D721Med (cell line): Measurements from ENCODE around the gene SPATA24.
A peak's percentile ranks its signal among the peaks of the same experiment; 100 is the strongest.

Experiments
- DNase-seq: peaks from one replicate; pipeline ENCODE4 v3.0.0; 2011; ENCODE audit warnings: low spot score; ENCODE audit not compliant: insufficient read length
- FAIRE-seq: peaks from 2 replicates; lab custom pipeline; 2011; peaks lifted over from hg19 to GRCh38; lab: Jason Lieb, UNC
- TF ChIP-seq, protein P1 (sequence below): IDR thresholded peaks from 2 replicates; pipeline ENCODE4 v1.5.1; 2012; ENCODE audit warnings: mild to moderate bottlenecking, control low read depth; ENCODE audit not compliant: insufficient read depth; ENCODE audit errors: missing control alignments

The SPATA24 gene

DNA sequence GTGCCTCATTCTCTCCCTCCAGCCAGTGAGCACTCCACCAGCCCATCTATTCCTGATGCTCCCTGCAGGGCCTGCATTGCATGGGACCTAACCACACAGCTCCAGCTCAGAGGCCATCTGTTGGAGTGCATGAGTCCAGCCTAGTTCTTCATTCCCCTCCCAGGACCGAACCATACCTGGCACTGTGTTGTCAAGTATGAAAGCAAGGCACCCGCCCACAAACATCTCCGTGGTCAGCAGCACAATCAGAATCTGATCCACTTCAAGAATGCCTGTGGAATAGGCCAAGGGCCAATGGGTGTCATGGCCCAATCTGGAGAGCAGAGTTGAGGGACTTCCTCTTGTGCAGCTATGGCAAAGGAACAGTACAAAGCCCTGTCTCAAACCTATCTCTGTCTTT, 26.7 kb downstream of the SPATA24 start:
- FAIRE-seq (no peak), DNase-seq (no peak)
- TF ChIP-seq, protein P1, sequence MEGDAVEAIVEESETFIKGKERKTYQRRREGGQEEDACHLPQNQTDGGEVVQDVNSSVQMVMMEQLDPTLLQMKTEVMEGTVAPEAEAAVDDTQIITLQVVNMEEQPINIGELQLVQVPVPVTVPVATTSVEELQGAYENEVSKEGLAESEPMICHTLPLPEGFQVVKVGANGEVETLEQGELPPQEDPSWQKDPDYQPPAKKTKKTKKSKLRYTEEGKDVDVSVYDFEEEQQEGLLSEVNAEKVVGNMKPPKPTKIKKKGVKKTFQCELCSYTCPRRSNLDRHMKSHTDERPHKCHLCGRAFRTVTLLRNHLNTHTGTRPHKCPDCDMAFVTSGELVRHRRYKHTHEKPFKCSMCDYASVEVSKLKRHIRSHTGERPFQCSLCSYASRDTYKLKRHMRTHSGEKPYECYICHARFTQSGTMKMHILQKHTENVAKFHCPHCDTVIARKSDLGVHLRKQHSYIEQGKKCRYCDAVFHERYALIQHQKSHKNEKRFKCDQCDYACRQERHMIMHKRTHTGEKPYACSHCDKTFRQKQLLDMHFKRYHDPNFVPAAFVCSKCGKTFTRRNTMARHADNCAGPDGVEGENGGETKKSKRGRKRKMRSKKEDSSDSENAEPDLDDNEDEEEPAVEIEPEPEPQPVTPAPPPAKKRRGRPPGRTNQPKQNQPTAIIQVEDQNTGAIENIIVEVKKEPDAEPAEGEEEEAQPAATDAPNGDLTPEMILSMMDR = no peak

DNA sequence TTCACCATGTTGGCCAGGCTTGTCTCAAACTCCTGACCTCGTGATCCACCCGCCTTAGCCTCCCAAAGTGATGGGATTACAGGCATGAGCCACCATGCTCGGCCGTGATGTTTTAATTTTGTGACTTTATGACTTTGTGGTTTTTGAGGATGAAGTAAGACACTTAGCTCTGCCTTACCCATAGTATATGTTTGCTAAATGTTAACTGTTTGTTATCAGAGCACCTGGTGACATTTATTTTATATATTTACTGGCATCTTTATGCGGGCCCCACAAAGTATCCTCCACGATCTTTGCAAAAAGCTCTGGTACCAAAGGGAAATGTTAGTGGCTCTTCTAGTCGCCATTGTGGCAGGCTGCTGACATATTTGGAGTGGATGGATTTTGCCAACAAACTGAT, 27.5 kb downstream of the SPATA24 start:
- DNase-seq = no peak
- no peak for FAIRE-seq
- TF ChIP-seq, protein P1 = no peak

DNA sequence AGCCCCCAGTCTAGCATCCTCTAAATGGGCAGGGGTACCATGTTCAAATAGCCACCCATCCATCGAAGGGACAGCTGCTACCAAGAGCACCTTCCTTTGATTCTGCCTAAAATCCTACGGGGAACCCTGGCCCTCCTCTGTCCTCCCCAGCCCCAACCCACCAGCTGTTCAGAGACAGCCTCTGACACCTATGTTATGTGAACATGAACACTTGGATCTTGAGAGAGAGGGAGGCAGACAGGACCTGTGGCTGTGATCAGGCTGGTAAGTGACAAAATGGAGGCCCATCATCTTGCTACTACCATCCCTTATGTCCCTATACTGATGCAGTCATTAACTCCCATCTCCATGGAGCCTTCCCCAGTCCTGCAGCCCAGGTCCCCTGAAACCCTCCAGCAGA, 29.0 kb downstream of the SPATA24 start:
- DNase-seq (no peak), FAIRE-seq (no peak)
- TF ChIP-seq, protein P1 = no peak

DNA sequence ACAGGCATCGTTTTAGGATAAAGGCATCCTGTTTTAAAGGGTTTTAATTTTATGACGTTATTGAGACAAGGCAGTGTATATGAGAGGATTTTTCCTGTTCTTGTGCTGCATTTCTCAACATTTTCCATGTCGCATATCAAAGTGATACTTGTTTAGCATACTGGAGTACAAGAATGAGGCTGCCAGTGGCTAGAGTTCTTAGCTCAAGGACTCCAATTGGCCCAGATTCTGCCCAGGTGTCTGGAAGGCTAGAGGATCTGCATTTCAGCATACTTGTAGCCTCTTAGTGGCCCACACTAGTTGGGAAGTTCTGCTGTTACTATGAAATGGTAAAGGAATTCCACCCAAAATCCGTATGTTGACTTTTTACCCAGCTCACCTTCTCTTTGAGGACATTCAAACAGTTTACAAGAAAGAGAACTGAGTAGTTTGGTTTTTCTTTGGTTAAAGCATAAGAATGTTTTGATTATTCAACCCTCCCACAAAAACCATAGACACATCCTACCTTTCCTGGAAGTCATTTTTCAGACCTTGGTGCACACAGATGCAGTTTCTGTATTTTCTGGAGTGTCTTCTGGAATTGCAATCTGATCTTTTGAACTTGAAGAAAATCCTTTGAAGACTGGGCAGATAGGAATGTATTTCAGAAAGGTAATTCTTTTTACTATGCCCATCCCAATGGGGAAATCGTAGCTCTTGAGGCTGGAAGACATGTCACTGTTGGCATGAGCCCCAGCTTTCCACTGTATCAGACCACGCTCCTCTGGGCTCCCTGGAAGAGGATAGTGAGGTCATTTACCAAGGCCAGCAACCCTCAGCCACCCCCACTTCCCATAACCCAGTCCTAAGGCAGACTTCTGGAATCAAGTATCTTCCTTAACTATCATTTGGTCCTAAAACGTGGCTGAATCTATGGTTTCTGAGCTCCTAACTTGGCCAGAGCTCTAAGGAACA, 32.1 kb downstream of the SPATA24 start:
- FAIRE-seq (no peak), DNase-seq (no peak)
- TF ChIP-seq, protein P1 = no peak

DNA sequence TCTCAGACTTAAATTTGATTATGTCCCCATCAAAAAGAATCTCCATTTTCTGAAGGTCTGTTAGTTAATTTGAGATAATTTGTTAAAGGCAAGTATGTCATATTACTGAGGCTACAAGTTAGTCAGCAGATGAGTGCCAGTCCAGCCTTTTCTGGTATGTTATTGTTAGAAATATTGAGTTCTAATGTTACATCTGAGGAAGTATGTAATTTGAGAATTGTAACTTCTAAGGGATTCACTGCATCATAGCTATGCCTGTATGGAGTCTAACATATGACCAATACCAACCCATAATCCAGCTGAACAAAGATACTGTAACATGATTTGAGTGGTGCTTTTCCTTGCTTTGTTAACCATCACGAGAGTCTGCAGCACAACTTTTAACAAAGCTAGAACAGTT, 34.7 kb downstream of the SPATA24 start:
- DNase-seq = no peak
- no peak for FAIRE-seq
- TF ChIP-seq, protein P1 = no peak

DNA sequence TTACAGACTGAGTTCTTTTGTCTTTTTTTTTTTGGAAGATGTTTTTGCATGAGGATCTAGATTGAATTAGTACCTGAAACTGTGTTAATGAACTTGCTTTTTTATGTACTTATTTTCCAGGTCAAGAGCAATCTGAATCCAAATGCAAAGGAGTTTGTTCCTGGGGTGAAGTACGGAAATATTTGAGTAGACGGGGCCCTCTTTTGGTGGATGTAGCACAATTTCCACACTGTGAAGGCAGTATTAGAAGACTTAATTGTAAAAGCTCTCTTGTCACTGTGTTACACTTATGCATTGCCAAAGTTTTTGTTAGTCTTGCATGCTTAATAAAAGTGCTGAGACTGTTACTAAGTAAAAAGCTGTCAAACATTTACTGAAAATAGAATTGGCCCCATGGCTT, 35.3 kb downstream of the SPATA24 start:
- TF ChIP-seq, protein P1 = peak; percentile 17
- no peak for DNase-seq
- no peak for FAIRE-seq

DNA sequence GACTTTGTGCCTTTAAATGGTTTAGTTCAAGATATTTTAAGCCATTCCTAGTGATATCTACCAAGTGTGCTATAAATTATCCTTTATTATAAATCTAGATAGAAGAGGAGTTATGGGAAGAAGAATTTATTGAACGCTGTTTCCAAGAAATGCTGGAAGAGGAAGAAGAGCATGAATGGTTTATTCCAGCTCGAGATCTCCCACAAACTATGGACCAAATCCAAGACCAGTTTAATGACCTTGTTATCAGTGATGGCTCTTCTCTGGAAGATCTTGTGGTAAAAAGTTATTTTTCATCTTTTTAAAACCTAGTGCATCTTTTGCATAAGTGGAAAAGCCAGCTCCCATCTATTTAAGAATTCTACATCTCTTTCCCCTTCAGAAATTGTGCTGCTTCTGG, 39.4 kb downstream of the SPATA24 start:
- DNase-seq = no peak
- FAIRE-seq = no peak
- TF ChIP-seq, protein P1 = no peak
